Measurements from ENCODE around the gene PIGK.

Gene PIGK

DNA sequence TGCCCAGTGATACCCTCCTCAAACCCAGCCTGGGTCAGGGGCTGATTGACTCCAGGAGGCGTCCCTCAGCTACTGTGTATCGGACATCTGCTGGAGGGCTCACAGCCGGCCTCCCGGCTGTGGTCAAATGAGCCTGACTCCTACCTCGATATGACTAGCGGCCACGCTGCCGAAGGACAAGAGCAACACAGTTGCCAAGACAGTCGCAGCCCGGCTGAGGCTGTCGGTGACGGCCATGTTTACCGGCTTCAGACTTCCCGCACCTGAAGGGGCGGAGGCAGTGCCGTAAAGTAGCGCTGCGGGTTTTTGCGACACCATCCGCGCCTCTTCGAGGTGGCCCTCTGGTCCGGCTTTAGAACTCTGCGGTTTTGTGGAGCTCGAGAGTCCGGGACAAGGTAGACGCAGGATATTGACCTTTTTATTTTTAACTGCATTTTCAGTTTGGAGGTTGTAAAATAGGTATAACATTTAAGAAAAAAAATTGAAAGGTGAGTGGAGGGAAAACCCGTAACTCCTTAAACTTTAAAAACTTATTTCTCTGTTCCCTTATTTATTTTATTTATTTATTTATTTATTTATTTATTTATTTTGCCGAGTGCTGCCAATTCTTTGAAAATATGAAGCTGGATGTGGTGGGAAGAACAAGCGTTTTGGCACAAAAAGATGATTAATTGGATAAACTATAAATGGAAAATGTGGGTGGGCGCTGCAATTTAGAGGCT lies at the start of gene PIGK:
Gene PIGK, minus strand, starts transcription at position 265 of the 722 bp plus-strand sequence. Its CDS starts 28 bp downstream, at position 237.
- TF ChIP-seq, protein P1, sequence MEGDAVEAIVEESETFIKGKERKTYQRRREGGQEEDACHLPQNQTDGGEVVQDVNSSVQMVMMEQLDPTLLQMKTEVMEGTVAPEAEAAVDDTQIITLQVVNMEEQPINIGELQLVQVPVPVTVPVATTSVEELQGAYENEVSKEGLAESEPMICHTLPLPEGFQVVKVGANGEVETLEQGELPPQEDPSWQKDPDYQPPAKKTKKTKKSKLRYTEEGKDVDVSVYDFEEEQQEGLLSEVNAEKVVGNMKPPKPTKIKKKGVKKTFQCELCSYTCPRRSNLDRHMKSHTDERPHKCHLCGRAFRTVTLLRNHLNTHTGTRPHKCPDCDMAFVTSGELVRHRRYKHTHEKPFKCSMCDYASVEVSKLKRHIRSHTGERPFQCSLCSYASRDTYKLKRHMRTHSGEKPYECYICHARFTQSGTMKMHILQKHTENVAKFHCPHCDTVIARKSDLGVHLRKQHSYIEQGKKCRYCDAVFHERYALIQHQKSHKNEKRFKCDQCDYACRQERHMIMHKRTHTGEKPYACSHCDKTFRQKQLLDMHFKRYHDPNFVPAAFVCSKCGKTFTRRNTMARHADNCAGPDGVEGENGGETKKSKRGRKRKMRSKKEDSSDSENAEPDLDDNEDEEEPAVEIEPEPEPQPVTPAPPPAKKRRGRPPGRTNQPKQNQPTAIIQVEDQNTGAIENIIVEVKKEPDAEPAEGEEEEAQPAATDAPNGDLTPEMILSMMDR (IDR thresholded peaks at IDR 0.05; ENCODE audit: extremely low read depth, insufficient read depth, missing control alignments), result no peak
- DNase-seq (ENCODE audit: low spot score), result peak; percentile 71
- in situ Hi-C loops (cut with MboI; ENCODE audit: low pct_unique_long_range_greater_than_20kb, low sequenced_read_pairs, unreplicated experiment), result no loop called here

DNA sequence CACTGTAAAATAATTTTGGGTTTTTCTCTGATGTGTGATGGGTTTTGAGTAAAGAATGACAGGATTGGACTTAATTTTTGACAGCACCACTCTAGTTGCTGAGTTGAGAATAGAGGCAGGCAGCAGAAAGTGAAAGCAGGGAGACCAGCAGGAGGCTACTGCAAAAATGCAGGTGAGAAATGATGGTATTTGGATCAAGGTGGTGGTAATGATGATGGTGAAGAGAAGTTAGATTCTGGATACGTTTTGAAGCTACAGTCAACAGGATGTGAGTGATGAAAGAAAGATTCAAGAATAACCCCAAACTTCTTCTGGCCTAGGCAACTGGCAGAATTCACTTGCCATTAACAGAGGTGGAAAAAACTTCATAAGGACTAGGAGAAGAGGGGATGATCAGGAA lies 47.8 kb upstream of the PIGK start:
- DNase-seq (ENCODE audit: low spot score), result no peak
- in situ Hi-C loops (cut with MboI; ENCODE audit: low pct_unique_long_range_greater_than_20kb, low sequenced_read_pairs, unreplicated experiment), result no loop called here
- TF ChIP-seq, protein P1 (IDR thresholded peaks at IDR 0.05; ENCODE audit: extremely low read depth, insufficient read depth, missing control alignments), result no peak

GRCh38 chr1:77265180-77265579 lies 46.0 kb upstream of the PIGK start:
- TF ChIP-seq, protein P1 (IDR thresholded peaks at IDR 0.05; ENCODE audit: extremely low read depth, insufficient read depth, missing control alignments), result no peak
- in situ Hi-C loops (cut with MboI; ENCODE audit: low pct_unique_long_range_greater_than_20kb, low sequenced_read_pairs, unreplicated experiment), result no loop called here
- DNase-seq (ENCODE audit: low spot score), result no peak

GRCh38 chr1:77263708-77264107 lies 44.5 kb upstream of the PIGK start:
- in situ Hi-C loops (cut with MboI; ENCODE audit: low pct_unique_long_range_greater_than_20kb, low sequenced_read_pairs, unreplicated experiment), result no loop called here

DNA sequence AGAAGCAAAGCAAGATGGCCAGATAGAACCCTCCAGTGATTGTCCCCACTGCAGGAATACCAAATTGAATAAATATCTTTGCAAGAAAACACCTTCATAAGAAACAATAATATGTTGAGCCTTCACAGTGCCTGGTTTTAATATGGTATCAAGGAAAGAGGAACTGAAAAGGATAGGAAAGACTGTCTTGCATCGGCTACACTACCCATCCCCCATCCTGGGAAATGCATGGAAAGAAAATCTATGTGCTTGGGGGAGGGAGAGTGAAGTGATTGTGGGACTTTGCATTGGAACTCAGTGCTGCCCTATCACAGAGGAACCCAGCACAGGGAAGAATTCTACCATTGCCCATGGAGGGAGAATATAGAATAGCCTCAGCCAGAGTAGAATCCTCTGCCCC lies 34.0 kb upstream of the PIGK start:
- DNase-seq (ENCODE audit: low spot score), result no peak
- TF ChIP-seq, protein P1 (IDR thresholded peaks at IDR 0.05; ENCODE audit: extremely low read depth, insufficient read depth, missing control alignments), result no peak
- in situ Hi-C loops (cut with MboI; ENCODE audit: low pct_unique_long_range_greater_than_20kb, low sequenced_read_pairs, unreplicated experiment), result no loop called here

More at GRCh38 chr1:77263708-77264107, 44.5 kb upstream of the PIGK start:
- DNase-seq (ENCODE audit: low spot score), result no peak
- TF ChIP-seq, protein P1 (IDR thresholded peaks at IDR 0.05; ENCODE audit: extremely low read depth, insufficient read depth, missing control alignments), result no peak

DNA sequence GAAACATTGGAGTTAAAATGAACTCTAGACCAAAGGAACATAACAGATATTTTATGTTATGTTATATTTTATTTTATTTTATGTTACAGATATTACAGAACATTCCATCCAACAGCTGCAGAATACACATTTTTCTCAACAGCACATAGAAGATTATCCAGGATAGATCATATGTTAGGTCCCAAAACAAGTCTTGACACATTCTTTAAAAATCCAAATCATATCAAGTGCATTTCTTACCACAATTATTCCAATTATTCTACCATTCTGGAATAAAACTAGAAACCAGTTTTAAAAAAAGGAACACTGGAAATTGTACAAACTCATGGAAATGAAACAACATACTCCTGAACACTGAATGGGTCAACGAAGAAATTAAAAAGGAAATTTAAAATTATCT lies 30.9 kb upstream of the PIGK start:
- in situ Hi-C loops (cut with MboI; ENCODE audit: low pct_unique_long_range_greater_than_20kb, low sequenced_read_pairs, unreplicated experiment), result no loop called here
- DNase-seq (ENCODE audit: low spot score), result no peak
- TF ChIP-seq, protein P1 (IDR thresholded peaks at IDR 0.05; ENCODE audit: extremely low read depth, insufficient read depth, missing control alignments), result no peak

Data from GM13977 (cell line).